ENCODE data around the gene OR13C2. TPM values are rescaled to one million over a fixed set of nuclear protein-coding genes. Genes with fewer than 3 reads are reported as not detected.

The OR13C2 gene
- polyA plus RNA-seq, 1 of the 3 experiments (the other 2 are of a cell fraction): not detected

DNA sequence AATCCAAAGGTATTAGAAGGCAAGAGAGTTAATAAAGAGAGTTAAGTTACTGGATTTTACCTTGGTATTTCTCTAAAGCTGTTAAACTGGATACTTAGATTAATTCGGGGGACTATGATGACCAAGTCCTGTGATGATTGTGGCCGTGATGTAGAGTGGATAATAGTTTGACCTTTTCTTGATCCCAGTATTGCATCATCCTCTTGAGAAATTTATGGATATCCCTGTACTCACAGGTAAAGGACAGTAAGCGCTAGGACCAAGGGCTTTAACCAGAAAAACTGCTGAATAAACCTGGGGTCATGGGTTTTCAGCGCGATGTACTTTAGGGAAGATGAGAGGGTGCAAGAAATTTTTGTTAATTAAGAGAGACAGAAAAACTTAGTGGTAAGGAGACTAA lies 28.2 kb downstream of the OR13C2 start:
- Histone ChIP-seq H3K9me2 (no peaks in the 10 kb centered on the region), H3K27ac (ENCODE audit: low read depth in 2 of 2, low read length in 1 of 2) (no peak overlapping the region), H3K27me3 (ENCODE audit: insufficient read depth) (no peaks in the 10 kb centered on the region; the same call in 1 of the 2 replicates), H2AFZ (ENCODE audit: low read depth) (no peak overlapping the region), H3K4me1 (ENCODE audit: control insufficient read depth in 1 of 2, insufficient read depth in 2 of 2, low read depth in 1 of 2, low read length in 1 of 2) (no peaks in the 10 kb centered on the region), H3K4me2 (no peak overlapping the region), H3K9me3 (no peaks in the 10 kb centered on the region; the same call in none of the 2 replicates), H3F3A (replicated peaks; ENCODE audit: insufficient read depth) (no peaks in the 10 kb centered on the region), H4K20me1 (ENCODE audit: insufficient read depth) (no peaks in the 10 kb centered on the region), H3K36me3 (replicated peaks in 1 of 2; ENCODE audit: control insufficient read depth in 1 of 2, insufficient read depth in 2 of 2, low read length in 1 of 2) (no peaks in the 10 kb centered on the region), H3K9ac (no peak overlapping the region), H3K4me3 (ENCODE audit: low read depth in 2 of 2, low read length in 1 of 2) (no peak overlapping the region), H3K79me2 (ENCODE audit: insufficient read depth) (no peaks in the 10 kb centered on the region)
- ChIA-PET POLR2A (no interaction called here), CTCF (no interaction called here)
- WGBS (ENCODE audit: low lambda C conversion rate): 38% methylated on average over 5 of the region's 5 CpGs
- DNase-seq: no peak
- TF ChIP-seq FOSL2 (IDR thresholded peaks at IDR 0.05; ENCODE audit: borderline replicate concordance, low read depth) (no peak), RCOR1 (IDR thresholded peaks at IDR 0.05; ENCODE audit: low read length) (no peak), CTCF (IDR thresholded peaks at IDR 0.05) (no peak), GATA2 (CRISPR knock-in tag; IDR thresholded peaks at IDR 0.05) (no peak), ELF1 (IDR thresholded peaks at IDR 0.05) (no peak), JUND (IDR thresholded peaks at IDR 0.05) (no peak), PBX3 (IDR thresholded peaks at IDR 0.05) (no peak), RAD21 (IDR thresholded peaks at IDR 0.05; ENCODE audit: low read length) (no peak)

GRCh38 chr9:104575456-104575855 lies 30.0 kb downstream of the OR13C2 start:
- Histone ChIP-seq H3K36me3 (replicated peaks in 1 of 2; ENCODE audit: control insufficient read depth in 1 of 2, insufficient read depth in 2 of 2, low read length in 1 of 2) (no peaks in the 10 kb centered on the region), H3K4me3 (ENCODE audit: low read depth in 2 of 2, low read length in 1 of 2) (no peak overlapping the region), H3K9me3 (no peaks in the 10 kb centered on the region; the same call in none of the 2 replicates), H3K79me2 (ENCODE audit: insufficient read depth) (no peaks in the 10 kb centered on the region), H3K9me2 (no peaks in the 10 kb centered on the region), H4K20me1 (ENCODE audit: insufficient read depth) (no peaks in the 10 kb centered on the region), H3K9ac (no peak overlapping the region), H3K27me3 (ENCODE audit: insufficient read depth) (no peaks in the 10 kb centered on the region; the same call in 1 of the 2 replicates), H3F3A (replicated peaks; ENCODE audit: insufficient read depth) (no peaks in the 10 kb centered on the region), H3K27ac (ENCODE audit: low read depth in 2 of 2, low read length in 1 of 2) (no peak overlapping the region), H3K4me2 (no peak overlapping the region), H3K4me1 (ENCODE audit: control insufficient read depth in 1 of 2, insufficient read depth in 2 of 2, low read depth in 1 of 2, low read length in 1 of 2) (no peaks in the 10 kb centered on the region), H2AFZ (ENCODE audit: low read depth) (no peak overlapping the region)
- CTCF ChIA-PET: no interaction called here
- WGBS (ENCODE audit: low lambda C conversion rate): 0% methylated on average over 2 of the region's 2 CpGs
- no peak for DNase-seq
- TF ChIP-seq YY1 (IDR thresholded peaks at IDR 0.05; ENCODE audit: low read depth): no peak
- TF ChIP-seq, protein P1, sequence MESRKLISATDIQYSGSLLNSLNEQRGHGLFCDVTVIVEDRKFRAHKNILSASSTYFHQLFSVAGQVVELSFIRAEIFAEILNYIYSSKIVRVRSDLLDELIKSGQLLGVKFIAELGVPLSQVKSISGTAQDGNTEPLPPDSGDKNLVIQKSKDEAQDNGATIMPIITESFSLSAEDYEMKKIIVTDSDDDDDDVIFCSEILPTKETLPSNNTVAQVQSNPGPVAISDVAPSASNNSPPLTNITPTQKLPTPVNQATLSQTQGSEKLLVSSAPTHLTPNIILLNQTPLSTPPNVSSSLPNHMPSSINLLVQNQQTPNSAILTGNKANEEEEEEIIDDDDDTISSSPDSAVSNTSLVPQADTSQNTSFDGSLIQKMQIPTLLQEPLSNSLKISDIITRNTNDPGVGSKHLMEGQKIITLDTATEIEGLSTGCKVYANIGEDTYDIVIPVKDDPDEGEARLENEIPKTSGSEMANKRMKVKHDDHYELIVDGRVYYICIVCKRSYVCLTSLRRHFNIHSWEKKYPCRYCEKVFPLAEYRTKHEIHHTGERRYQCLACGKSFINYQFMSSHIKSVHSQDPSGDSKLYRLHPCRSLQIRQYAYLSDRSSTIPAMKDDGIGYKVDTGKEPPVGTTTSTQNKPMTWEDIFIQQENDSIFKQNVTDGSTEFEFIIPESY (IDR thresholded peaks at IDR 0.05; ENCODE audit: borderline replicate concordance, low read depth): no peak
- POLR2A ChIA-PET: no interaction called here
